NCI-H1417 (cell line): Measurements from ENCODE around the gene CALY.
"Not testable (repeated sequence)": the region's sequence is repeated elsewhere in the genome, so short reads cannot be mapped to it uniquely, and the experiment has no call there.

Experiments used
- DNase-seq, 3 experiments: peaks; one replicate each; lab custom pipeline; 2025; lab: John Stamatoyannopoulos, UW

Gene CALY, protein sequence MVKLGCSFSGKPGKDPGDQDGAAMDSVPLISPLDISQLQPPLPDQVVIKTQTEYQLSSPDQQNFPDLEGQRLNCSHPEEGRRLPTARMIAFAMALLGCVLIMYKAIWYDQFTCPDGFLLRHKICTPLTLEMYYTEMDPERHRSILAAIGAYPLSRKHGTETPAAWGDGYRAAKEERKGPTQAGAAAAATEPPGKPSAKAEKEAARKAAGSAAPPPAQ

DNA sequence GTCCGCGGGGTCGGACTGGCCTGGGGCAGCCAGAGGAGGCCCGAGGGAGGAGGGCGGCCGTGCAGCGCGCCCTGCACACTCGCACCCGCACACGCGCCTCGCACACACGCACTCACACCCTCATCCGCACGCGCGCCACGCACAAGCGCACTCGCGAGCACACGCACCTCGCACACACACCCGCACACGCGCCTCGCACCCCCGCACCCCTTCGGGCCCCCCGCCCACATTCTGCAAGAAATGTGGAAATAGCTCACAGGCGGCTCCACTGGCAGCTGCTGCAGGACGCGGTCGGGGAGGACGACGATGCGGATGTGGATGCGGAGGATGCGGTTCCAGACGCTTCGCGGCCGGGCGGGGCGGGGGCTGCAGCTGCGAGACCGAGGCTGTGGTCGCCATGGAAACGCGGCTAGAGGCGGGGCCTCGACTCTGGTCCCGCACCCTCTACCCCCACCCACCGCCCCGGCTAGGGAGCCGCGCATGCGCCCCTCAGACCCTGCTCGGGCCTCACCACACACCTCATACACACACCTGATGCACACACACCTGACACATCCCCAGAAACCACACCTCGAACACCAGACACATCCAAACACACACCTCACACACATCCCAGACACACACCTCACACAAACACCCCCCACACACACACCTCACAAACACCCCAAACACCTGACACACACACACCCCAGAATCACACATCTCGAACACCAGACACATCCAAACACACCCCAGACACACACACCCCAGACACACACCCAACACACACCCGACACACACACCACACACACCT, at the start of gene CALY:
CALY (minus strand) TSS at position 320 of the 793 bp plus-strand sequence. CDS start 7,907 bp downstream, outside the sequence.
- DNase-seq: peak in 2 of 3 experiments; percentile 39 to 74

DNA sequence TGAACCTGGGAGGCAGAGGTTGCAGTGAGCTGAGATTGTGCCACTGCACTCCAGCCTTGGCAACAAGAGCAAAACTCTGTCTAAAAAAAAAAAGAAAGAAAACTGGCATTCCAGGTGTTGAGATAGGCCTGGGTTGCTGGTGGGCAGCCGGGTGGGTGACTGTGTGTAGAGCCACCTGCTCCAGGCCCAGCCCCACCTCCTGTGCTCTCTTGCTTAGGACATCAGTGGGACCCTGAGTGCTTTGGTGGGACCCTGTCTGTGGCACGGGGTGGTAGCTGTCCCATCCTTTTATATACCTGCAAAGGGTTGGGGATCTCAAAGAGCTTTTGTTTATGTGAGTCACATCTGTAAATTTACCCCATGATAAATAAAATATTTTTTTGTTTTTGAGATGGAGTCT, 48.5 kb upstream of the CALY start:
- DNase-seq: no peak

DNA sequence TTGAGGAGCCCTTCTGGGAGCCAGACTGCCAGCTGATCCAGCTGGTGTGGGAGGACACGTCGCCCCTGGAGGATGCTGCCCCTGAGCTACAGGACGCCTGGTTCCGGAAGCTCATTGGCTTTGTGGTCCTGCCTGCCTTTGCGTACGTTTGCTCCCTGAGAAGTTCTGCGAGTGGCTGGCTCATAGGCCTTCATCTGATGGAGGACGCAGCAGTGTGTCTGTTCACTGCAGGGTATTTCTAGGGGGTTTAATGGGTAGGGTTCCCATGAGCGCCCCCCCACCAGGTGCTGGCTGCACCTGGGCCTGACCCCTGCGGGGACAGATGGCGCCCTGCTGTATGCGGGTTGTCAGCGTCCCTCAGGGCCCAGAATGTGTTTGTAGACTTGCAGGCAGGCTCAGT, 47.4 kb upstream of the CALY start:
- DNase-seq: no peak

DNA sequence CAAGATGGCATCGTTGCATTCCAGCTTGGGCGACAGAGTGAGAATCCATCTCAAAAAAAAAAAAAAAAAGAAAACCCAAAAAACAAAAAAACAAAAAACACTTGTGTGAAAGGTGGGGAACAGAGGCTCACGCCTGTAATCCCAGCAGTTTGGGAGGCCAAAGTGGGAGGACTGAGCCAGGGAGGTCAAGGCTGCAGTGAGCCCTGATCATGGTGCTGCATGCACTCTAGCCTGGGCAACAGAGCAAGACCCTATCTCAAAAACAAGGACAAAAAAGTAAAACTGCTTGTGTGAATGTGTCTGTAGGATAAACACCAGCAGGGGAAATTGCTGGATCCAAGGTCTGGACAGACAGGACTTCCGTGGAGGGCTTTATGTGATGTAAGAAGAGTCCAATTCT, 46.9 kb upstream of the CALY start:
- DNase-seq: no peak

DNA sequence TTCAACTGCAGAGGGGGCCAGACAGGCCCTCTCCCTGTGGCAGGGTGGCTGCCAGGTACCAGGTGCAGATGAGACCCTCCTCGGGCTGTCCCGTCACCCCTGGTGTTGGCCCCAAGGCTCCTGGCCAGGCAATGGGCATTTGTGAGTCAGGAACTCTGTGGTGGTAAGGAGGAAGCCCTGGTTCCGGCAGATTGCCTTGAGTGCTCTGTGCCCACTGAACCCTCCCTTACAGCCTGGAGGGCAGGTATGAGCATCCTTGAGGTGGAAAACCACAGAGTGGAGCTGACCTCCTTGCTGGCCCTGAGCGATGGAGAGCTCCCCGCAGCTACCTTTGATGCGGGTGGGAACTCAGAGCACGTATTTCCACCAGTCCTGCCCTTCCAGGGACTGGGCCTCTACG, 44.3 kb upstream of the CALY start:
- no peak for DNase-seq

DNA sequence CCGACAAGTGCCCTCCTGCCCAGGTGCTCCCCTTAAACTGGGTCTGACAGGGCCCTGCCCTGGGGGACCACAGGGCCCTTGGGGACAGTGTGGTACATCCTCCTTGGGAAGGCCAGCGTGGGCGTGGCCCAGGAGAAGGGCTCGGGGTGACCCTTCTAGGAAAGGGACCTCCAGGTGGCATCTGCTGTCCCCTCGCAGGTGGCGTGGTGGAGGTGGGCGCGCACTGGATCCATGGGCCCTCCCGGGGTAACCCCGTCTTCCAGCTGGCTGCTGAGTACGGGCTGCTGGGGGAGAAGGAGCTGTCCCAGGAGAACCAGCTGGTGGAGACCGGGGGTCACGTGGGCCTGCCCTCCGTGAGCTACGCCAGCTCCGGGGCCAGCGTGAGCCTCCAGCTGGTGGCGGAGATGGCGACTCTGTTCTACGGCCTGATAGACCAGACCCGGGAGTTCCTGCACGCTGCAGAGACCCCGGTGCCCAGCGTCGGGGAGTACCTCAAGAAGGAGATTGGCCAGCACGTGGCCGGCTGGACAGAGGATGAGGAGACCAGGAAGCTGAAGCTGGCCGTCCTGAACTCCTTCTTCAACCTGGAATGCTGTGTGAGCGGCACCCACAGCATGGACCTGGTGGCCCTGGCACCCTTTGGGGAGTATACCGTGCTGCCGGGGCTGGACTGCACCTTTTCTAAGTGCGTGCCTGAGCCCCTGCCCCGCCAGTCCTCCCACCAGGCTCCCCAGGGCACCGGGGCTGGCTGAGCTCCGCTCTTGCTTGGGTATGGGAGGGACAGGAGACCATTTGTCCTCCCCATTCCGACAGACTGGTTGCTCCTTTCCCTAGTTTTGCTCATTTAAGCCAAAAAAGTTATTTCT, 43.3 kb upstream of the CALY start:
- no peak for DNase-seq

DNA sequence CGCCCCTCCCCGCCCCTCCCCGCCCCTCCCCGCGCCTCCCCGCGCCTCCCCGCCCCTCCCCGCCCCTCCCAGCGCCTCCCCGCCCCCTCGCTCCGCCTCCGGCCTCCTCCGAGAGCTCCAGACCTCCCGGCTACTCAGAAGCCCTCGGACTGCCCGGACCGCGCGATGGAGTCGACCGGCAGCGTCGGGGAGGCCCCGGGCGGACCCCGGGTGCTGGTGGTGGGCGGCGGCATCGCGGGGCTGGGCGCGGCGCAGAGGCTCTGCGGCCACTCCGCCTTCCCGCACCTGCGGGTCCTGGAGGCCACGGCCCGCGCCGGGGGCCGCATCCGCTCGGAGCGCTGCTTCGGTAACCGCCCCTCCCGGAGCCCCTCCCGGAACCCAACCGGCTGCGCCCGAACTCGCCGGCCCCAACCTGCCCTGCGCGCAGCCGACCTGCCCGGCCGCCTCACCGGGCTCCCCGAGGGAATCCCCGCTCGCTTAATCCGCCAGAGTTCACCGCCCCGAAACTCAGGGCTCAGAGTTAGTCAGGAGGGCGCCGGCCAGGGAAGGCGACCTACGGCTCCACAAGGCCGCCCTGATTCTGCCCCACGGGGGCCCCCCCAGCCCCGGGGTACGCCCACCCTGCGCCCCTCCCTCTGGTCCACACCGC, 42.6 kb upstream of the CALY start, which contains the start of gene PAOX:
PAOX (plus strand) TSS at position 111 of the 649 bp plus-strand sequence; CDS start at position 166, 55 bp downstream.
- peak in 2 of 3 experiments; percentile 33 to 57 for DNase-seq

DNA sequence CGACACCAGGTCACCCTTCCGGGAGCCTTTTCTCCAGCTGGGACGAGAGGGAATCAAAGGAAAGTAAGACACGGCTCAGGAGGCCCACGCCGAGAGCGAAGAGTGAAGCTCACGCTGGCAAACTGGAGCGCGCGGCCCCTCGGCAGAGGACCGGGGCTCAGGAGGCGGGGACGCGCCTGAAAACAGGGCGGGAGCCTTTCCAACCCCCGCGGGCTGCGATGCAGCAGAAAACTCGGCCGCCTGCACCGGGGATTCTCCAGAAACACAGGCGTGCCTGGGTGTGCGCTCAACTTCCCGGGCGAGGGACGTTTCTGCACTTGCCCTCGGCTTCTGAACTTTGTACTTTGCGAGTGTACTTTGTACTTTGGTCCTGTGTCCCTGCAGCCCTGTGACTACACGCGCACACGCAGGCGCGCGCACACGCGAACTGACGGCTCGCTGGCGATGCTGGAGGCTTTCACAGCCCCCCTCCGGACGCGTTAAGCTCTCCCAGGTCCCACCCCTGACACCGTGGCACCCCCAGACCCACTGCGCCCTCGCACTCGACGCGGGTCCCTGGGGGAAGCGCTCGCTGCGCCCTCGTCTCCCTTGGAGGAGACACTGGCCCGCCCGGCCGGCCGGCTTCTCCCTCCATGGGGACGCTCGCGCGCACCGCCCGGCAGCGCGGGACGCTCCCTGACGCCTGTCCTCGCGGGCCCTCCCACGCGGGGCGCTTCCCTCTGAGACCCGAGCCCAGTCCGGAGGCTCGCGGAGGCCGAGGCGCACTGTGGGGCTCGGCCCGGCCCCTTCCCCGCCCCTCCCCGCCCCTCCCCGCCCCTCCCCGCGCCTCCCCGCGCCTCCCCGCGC, 41.8 kb upstream of the CALY start:
- peak in 2 of 3 experiments; percentile 59 to 60 for DNase-seq

DNA sequence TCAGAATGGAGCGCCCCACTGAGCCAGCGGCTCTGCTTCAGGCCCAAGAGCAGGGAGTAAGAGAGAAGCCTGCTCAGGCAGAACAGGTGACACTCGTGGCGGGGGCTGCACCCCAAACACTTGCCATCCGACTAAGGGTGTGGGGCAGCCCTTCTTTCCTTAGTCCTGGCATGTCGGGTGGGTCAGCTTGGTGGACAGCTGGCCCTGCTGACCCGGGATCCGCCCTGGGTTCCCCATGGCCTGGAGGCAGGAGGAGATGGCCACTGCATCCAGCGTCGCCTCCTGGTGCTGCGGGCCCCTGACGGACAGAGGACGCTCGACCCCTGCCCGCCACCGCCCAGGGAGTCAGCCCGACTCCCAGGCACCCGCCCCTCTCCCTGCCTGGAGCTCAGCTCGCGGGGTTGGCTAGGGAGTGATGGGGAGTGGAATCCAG, 41.1 kb upstream of the CALY start:
- no peak for DNase-seq

DNA sequence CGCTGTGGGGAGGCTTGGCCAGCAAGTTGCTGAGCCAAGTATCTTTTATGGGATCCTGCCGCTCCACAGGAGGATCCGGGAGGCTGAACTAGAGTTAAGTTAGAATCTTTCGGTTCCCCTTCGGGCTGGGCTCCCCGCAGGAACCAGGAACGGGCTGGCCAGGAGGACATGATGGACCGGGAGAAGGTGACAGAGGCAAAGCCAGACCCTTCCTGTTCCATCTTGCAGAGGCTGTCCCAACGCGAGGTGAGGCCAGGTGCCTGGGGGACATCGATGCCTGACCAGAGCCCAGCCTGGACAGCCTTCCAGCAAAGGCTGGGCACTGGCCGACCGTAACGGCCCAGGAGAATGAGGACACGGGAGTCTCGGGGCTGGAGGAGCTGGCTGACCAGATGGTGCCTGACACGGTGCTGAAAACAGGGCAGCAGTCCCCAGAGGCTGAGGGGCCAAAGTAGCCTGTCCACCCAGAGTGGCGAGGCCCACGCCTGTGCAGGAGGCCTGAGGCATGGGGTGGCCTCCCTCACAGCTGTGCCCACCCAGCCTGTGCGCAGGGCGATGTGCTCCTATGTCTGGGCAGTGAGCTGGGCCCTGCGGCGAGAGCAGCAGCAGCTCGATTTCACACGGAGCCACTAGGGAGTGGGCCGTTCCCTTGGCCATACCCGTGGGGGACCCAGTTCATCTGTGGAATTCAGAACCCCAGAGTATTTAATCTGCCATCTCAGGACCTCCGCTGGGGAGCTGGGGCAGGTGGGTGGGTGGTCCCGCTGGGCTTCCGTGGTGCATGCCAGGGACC, 40.5 kb upstream of the CALY start:
- DNase-seq: no peak

DNA sequence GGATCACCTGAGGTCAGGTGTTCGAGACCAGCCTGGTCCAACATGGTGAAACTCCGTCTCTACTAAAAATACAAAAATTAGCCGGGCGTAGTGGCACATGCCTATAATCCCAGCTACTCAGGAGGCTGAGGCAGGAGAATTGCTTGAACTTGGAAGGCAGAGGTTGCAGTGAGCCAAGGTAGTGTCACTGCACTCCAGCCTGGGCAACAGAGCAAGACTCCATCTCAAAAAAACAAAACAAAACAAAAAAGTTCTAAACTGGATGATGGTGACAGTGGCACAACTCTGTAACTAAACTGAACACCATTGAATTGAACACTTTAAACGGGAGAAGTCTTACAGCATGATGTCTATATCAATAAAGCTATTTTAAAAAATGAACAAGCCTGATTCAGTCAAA, 39.5 kb upstream of the CALY start:
- DNase-seq: not testable (repeated sequence)

DNA sequence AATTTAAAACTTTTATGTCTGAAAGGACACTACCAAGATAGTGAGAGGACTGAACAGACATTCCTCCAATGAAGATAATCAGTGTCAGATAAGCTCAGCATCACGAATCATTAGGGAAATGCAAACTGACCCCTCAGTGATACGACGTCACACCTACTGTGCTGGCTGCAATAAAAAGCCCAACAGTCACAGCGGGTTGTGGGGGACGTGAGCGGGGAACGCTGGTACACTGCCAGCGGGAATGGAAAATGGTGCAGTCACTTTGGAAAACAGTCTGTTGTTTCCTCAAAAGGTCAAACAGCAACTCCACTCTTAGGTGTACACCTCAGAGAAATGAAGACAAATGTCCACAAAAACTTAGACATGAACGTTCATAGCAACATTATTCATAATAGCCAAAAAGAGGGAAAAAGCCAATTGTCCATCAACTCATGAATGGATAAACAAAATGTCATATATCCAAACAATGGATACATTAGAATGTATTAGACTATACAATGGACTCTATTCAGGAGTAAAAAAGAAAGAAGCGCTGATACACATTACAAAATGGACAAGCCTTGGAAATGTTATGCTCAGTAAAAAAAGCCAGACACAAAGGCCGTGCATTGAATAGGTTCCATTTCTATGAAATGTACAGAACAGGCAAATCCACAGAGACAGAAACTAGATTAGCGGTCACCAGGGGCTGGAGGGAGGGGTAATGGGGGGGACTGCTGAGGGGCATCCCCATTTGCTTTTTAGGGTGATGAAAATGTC, 38.8 kb upstream of the CALY start:
- DNase-seq: no peak

DNA sequence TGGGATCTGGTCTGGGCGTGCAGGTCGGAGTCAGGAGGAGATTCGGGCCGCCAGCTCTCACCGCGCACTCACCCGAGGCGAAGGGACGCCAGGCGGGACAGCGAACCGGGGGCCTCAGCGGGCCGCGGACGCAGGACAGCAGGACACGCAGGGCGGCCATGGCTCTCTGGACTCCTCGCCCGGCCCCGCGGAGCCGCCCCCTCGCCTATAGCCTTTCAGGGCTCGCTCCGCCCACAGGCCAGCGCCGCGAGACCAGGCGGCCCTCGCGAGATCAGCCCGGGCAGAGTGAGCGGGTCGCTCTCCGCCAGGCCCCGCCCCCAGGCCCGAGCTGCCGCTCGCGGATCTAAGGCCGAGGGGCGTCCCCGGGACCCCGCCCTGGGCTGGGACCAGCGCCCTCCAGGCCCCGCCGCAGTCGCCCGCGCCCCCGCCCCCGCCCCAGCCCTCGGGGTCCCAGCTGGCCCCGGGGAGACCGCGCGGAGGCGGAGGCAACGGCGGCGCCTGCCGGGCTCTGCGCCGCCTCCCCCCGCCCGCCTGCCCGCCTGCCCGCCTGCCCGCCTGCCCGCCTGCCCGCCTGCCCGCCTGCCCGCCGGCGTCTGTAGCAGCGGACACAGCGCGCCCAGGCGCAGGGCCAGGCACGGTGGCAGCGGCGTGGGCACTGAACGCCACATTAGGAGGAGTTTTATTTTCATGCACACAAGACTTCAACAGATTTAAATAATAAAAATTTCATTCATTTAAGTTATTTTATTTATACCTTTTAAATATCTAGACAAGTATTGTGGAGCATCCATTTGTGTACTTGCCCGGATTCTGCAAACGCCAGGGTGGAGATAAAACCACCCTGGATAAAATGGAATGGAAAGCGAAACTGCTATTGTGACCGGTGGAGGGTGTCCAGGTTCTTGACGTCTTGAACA, 36.7 kb upstream of the CALY start, which contains the start of gene ECHS1:
ECHS1 (minus strand) TSS at position 181 of the 917 bp plus-strand sequence; CDS start at position 160, 21 bp downstream.
- peak; percentile 83 to 90 (median 87) for DNase-seq

DNA sequence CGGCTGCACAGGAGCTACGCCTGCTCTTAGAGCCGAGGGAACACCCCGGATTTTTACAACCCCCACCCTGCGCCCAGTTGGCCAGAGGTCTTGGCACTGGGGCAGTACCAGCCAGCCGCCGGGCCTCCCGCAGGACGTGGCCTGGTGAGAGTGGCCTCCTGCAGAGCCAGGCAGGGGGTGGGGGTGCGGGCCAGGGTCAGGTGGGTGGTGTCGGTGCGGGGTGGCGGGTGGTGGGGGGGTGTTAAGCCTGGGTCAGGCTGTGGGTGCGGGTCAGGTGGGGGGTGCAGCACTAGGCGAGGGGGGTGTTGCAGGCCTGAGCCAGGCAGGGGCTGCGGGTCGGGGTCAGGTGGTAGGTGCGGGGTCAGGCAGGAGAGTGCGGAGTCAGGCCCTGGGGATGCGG, 35.8 kb upstream of the CALY start:
- DNase-seq: no peak

DNA sequence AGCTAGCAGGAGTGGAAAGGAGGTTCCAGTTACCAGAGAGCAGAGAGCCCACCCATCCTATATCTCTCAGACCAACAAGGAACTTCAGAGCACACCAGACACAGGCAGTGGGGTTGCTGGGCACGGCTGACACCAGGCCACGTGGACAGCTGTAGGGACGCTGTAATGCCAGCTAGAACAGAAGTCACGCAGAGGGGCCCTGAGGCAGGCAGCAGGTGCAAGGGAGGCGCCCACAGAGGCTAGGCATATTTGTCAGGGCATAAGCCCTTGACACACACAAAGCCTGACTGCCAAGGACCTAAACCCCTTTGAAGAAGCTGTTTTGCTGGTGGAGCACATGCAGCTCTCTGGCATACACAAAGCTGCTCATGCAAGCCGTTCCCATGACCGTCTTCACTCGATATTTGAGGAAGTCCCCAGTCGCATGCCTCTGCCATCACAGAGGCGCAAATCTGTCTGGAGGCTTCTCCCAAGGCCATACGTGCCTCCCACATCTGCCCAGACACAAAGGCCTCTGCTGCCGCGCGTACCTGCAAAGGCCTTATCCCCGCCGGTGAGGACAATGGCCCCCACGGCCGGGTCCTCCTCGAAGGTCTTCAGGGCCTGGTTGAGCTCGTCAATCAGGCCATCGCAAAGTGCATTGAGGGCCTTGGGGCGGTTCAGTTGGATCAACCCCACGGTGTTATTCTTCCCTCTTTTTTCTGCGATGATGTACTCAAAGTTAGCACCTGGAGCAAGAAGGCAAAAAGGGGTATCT, 33.5 kb upstream of the CALY start:
- DNase-seq: no peak

DNA sequence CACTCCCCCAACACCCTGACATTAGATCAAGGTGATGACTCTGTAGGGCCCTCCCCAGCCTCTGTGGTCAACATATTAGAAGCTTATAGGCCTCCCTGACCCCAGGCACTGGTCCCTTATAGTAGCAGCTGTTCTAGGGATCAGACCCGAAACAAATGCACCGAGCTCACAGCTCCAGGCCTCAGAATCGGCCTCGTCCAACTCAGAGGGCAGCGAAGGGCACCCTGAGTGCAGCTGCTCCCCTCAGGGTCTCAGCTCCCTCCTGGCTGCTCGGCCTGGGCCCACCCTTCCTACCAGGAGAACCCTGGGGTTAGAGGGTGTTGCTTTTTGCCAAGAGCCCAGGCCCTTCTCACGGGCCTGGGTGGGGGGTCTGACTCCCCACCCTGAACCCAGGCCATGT, 31.5 kb upstream of the CALY start:
- no peak for DNase-seq

DNA sequence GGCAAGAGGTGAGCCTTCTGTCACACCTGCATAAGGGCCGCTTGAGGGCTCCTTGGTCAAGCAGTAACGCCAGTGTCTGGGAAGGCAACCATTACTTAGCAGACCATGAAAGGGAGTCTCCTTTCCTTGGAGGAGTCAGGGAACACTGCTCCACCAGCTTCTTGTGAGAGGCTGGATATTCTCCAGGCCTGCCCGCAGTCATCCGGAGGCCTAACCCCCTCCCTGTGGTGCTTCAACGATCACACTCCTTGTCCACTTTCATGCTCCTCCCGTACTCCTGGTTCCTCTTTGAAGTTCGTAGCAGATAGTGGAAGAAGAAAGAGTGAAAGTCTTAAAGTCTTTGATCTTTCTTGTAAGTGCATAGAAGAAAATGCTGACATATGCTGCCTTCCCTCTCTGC, 30.8 kb upstream of the CALY start:
- not testable (repeated sequence) for DNase-seq
